Measurements from ENCODE around the gene CREB3L2. TPM values are rescaled to one million over a fixed set of nuclear protein-coding genes. Genes with fewer than 3 reads are reported as not detected.

The CREB3L2 gene
- total and polyA plus RNA-seq, 2 of the 8 experiments (the other 6 are each of a cell fraction or from before 2014, with no cell fraction given): 14.4 to 48.3 TPM

DNA sequence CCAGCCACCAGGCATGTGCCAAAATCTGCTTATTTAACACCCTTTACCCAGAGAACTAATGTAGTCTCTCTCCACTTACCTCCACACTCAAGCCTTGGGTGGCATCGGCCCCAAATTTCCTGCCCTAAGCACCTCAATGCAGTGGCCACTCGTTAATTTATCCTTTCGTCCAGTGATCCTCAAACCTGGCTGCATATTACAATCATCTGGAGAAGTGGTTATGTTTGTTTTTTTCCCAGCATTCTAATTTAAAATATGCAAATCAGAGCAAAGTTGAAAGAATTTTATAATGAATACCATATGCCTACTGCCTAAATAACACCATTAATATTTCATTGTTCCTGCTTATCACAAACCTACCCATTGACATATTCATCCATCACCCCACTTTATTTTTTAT, 25.7 kb downstream of the CREB3L2 start:
- Histone ChIP-seq H3K27ac (ENCODE audit: low read depth, low read length) (no peak overlapping the region), H3K18ac (ENCODE audit: extremely low read depth, low read length) (no peak overlapping the region), H3K79me2 (ENCODE audit: control insufficient read depth in 1 of 2, insufficient read depth in 2 of 2, low read length in 2 of 2) (peaks cover 9 to 82% of the 10 kb centered on the region in 2 experiments), H3K36me3 (ENCODE audit: control insufficient read depth in 2 of 4, insufficient read depth in 4 of 4, low read length in 3 of 4) (no peaks in the 10 kb centered on the region), H3K23ac (ENCODE audit: insufficient read length) (no peak overlapping the region), H3K9me3 (ENCODE audit: insufficient read depth in 2 of 2, low read depth in 1 of 2, low read length in 1 of 2) (no peaks in the 10 kb centered on the region), H3K79me1 (ENCODE audit: low read depth, low read length) (peaks cover 2% of the 10 kb centered on the region), H3K23me2 (ENCODE audit: low read depth, low read length) (no peaks in the 10 kb centered on the region), H3K14ac (ENCODE audit: insufficient read length) (no peak overlapping the region), H3K4me1 (replicated peaks in 1 of 4; ENCODE audit: control insufficient read depth in 3 of 4, insufficient read depth in 4 of 4, low read length in 3 of 4) (no peaks in the 10 kb centered on the region), H2AFZ (ENCODE audit: low read length) (no peak overlapping the region), H2BK12ac (ENCODE audit: low read depth, low read length) (no peak overlapping the region), H3K4me3 (ENCODE audit: extremely low read depth in 1 of 4, insufficient read depth in 2 of 4, low read depth in 3 of 4, low read length in 4 of 4) (no peak overlapping the region), H2BK20ac (ENCODE audit: low read length) (no peak overlapping the region), H4K20me1 (replicated peaks in 1 of 2; ENCODE audit: control insufficient read depth in 1 of 2, insufficient read depth in 2 of 2, low read length in 2 of 2) (peaks cover 0 to 3% of the 10 kb centered on the region in 2 experiments), H4K5ac (ENCODE audit: insufficient read length, low read depth, low read length) (no peak overlapping the region), H3K9ac (replicated peaks in 1 of 4; ENCODE audit: extremely low read depth in 1 of 4, low read depth in 3 of 4, low read length in 3 of 4) (no peak overlapping the region), H4K91ac (replicated peaks; ENCODE audit: insufficient read length, low read length) (no peak overlapping the region), H3K4ac (replicated peaks; ENCODE audit: insufficient read length, low read depth, low read length) (no peak overlapping the region), H2BK120ac (replicated peaks; ENCODE audit: low read depth, low read length) (no peak overlapping the region), H3K4me2 (ENCODE audit: insufficient read depth in 1 of 2, low read depth in 2 of 2, low read length in 2 of 2) (no peak overlapping the region), H4K8ac (ENCODE audit: extremely low read depth, insufficient read depth, low read length) (no peak overlapping the region), H2BK5ac (ENCODE audit: low read depth, low read length) (no peak overlapping the region), H2AK5ac (ENCODE audit: low read depth, low read length) (no peak overlapping the region), H3K27me3 (replicated peaks in 1 of 4; ENCODE audit: control insufficient read depth in 3 of 4, extremely low read depth in 1 of 4, insufficient read depth in 3 of 4, low read length in 3 of 4) (no peaks in the 10 kb centered on the region), H2BK15ac (ENCODE audit: low read length) (no peak overlapping the region), H3K56ac (replicated peaks; ENCODE audit: insufficient read length, low read depth, low read length) (no peak overlapping the region)
- ChIA-PET CTCF (ENCODE audit: partially characterized antibody) (interaction anchor here (0.9 kb wide), 1 partner anchor 27 kb away, joined by 5 read pairs; no protein-coding TSS in a partner anchor), POLR2A (ENCODE audit: partially characterized antibody) (no interaction called here)
- WGBS, 2 experiments (ENCODE audit: extremely low coverage in 1 of 2, insufficient coverage in 1 of 2, insufficient read length in 1 of 2, insufficient replicate concordance in 2 of 2, low coverage in 1 of 2, low lambda C conversion rate in 2 of 2, missing lambda C conversion rate in 1 of 2): 94% methylated on average over 3 of the region's 3 CpGs; no CpG with 5 or more reads in 1 of the 2 experiments
- TF ChIP-seq ASH2L (IDR thresholded peaks at IDR 0.05; ENCODE audit: low read length) (no peak), CBX8 (IDR thresholded peaks at IDR 0.05; ENCODE audit: borderline replicate concordance, low read depth, low read length) (no peak), USF2 (IDR thresholded peaks at IDR 0.05; ENCODE audit: low read length) (no peak), POLR2A (IDR thresholded peaks at IDR 0.05; ENCODE audit: control extremely low read depth in 1 of 2, low read depth in 2 of 2, low read length in 2 of 2) (no peak), HDAC2 (IDR thresholded peaks at IDR 0.05; ENCODE audit: borderline replicate concordance in 1 of 2, low read depth in 2 of 2, low read length in 2 of 2) (no peak), CREB1 (IDR thresholded peaks at IDR 0.05) (no peak), EP300 (IDR thresholded peaks at IDR 0.05; ENCODE audit: borderline replicate concordance in 1 of 2, low read depth in 2 of 2, low read length in 2 of 2) (no peak), RNF2 (IDR thresholded peaks at IDR 0.05; ENCODE audit: borderline replicate concordance, low read depth, low read length, missing control alignments, poor library complexity, severe bottlenecking) (no peak), SP2 (IDR thresholded peaks at IDR 0.05; ENCODE audit: low read length) (no peak)
- no peak for FAIRE-seq
- no peak for DNase-seq (ENCODE audit: low read depth in 1 of 2, low spot score in 2 of 2)
